ENCODE measurements around the gene AADAT. TPM values are rescaled to one million over a fixed set of nuclear protein-coding genes. Genes with fewer than 3 reads are reported as not detected.

The AADAT gene
- total RNA-seq, result 2.6 TPM
- polyA plus RNA-seq (ENCODE audit: insufficient read depth, low read depth, low replicate concordance), result 4.6 TPM
- long read RNA-seq, donor 1, partial matches to known transcripts, result 0 of 1 reads
- long read RNA-seq, donor 1, other reads (novel, unspliced or antisense), result 0 of 1 reads
- long read RNA-seq, donor 2, transcript AADAT-201 (13 exons, 2,261 nt), result major isoform, 10 of 11 reads
- long read RNA-seq, donor 2, partial matches to known transcripts, result 0 of 11 reads
- long read RNA-seq, donor 2, other reads (novel, unspliced or antisense), result 0 of 11 reads
- long read RNA-seq, donor 3, partial matches to known transcripts, result 0 of 1 reads
- long read RNA-seq, donor 3, other reads (novel, unspliced or antisense), result 0 of 1 reads
- long read RNA-seq, donor 4, partial matches to known transcripts, result 0 of 4 reads
- long read RNA-seq, donor 4, other reads (novel, unspliced or antisense), result 0 of 4 reads
- long read RNA-seq, donor 5, result 0 reads
- long read RNA-seq, donor 6, partial matches to known transcripts, result 0 of 2 reads
- long read RNA-seq, donor 6, other reads (novel, unspliced or antisense), result 0 of 2 reads
- long read RNA-seq, donor 7, partial matches to known transcripts, result 0 of 4 reads
- long read RNA-seq, donor 7, other reads (novel, unspliced or antisense), result 2 of 4 reads
- long read RNA-seq, donor 8, partial matches to known transcripts, result 0 of 1 reads
- long read RNA-seq, donor 8, other reads (novel, unspliced or antisense), result 0 of 1 reads
- long read RNA-seq, donor 9, partial matches to known transcripts, result 0 of 2 reads
- long read RNA-seq, donor 9, other reads (novel, unspliced or antisense), result 0 of 2 reads
- long read RNA-seq, donor 10, partial matches to known transcripts, result 7 of 8 reads
- long read RNA-seq, donor 10, other reads (novel, unspliced or antisense), result 0 of 8 reads

- intact Hi-C loops (cut with DNase I), result no loop called here
- peak; percentile 54 for TF ChIP-seq CTCF (IDR thresholded peaks at IDR 0.05; ENCODE audit: borderline replicate concordance, extremely low read depth, insufficient read depth)
- Histone ChIP-seq H3K4me3 (ENCODE audit: low read length in 3 of 3) (peak within 1 kb of the TSS; percentile 80 to 89 (median 87)), H3K4me1 (ENCODE audit: control insufficient read depth in 2 of 3, insufficient read depth in 2 of 3, low read depth in 1 of 3, low read length in 3 of 3) (peaks cover 0 to 7% (median 6%) of the 10 kb centered on the region in 3 donors), H3K9me3 (ENCODE audit: control insufficient read depth in 2 of 3, insufficient read depth in 1 of 3, low read length in 3 of 3) (no peaks in the 10 kb centered on the region), H3K9ac (ENCODE audit: low read length in 3 of 3) (peak within 1 kb of the TSS; percentile 16 to 87 (median 22)), H3K27ac (ENCODE audit: low read depth in 2 of 2, low read length in 2 of 2) (no peak within 1 kb of the TSS), H3K36me3 (ENCODE audit: control insufficient read depth in 2 of 3, insufficient read depth in 3 of 3, low read length in 3 of 3) (no peaks in the 10 kb centered on the region), H3K27me3 (ENCODE audit: control insufficient read depth, insufficient read depth, low read length) (no peaks in the 10 kb centered on the region)
- FAIRE-seq (no peak), DNase-seq (peak; percentile 87 to 93 (median 89))
Measured at GRCh38 chr4:170089668-170090351, at the start of gene AADAT. Gene AADAT, minus strand, starts transcription at chr4:170089956. Its CDS starts 266 bp downstream, at chr4:170089690.

GRCh38 chr4:170138580-170139194, 48.9 kb upstream of the AADAT start:
- Histone ChIP-seq H3K27ac (ENCODE audit: low read depth in 2 of 2, low read length in 2 of 2) (no peak overlapping the region), H3K36me3 (ENCODE audit: control insufficient read depth in 2 of 3, insufficient read depth in 3 of 3, low read length in 3 of 3) (no peaks in the 10 kb centered on the region), H3K27me3 (ENCODE audit: control insufficient read depth, insufficient read depth, low read length) (no peaks in the 10 kb centered on the region), H3K4me3 (ENCODE audit: low read length in 3 of 3) (peak overlapping the region in 1 of 3 donors; percentile 28), H3K9ac (ENCODE audit: low read length in 3 of 3) (no peak overlapping the region), H3K9me3 (ENCODE audit: control insufficient read depth in 2 of 3, insufficient read depth in 1 of 3, low read length in 3 of 3) (no peaks in the 10 kb centered on the region), H3K4me1 (ENCODE audit: control insufficient read depth in 2 of 3, insufficient read depth in 2 of 3, low read depth in 1 of 3, low read length in 3 of 3) (no peaks in the 10 kb centered on the region)
- FAIRE-seq, result no peak
- DNase-seq, result peak in 4 of 5 donors; percentile 72 to 91 (median 85)
- TF ChIP-seq CTCF (IDR thresholded peaks at IDR 0.05; ENCODE audit: borderline replicate concordance, extremely low read depth, insufficient read depth), result peak; percentile 84
- intact Hi-C loops (cut with DNase I), result no loop called here

GRCh38 chr4:170137927-170138326, 48.2 kb upstream of the AADAT start:
- DNase-seq (no peak), FAIRE-seq (no peak)
- H3K27me3 ChIP-seq (ENCODE audit: control insufficient read depth, insufficient read depth, low read length), result no peaks in the 10 kb centered on the region
- H3K36me3 ChIP-seq (ENCODE audit: control insufficient read depth in 2 of 3, insufficient read depth in 3 of 3, low read length in 3 of 3), result no peaks in the 10 kb centered on the region
- H3K4me1 ChIP-seq (ENCODE audit: control insufficient read depth in 2 of 3, insufficient read depth in 2 of 3, low read depth in 1 of 3, low read length in 3 of 3), result no peaks in the 10 kb centered on the region
- no peak for TF ChIP-seq CTCF (IDR thresholded peaks at IDR 0.05; ENCODE audit: borderline replicate concordance, extremely low read depth, insufficient read depth)
- peaks cover 0 to 4% (median 1%) of the 10 kb centered on the region in 3 donors for H3K9me3 ChIP-seq (ENCODE audit: control insufficient read depth in 2 of 3, insufficient read depth in 1 of 3, low read length in 3 of 3)
- no peak overlapping the region for H3K9ac ChIP-seq (ENCODE audit: low read length in 3 of 3)
- intact Hi-C loops (cut with DNase I), result no loop called here
- no peak overlapping the region for H3K4me3 ChIP-seq (ENCODE audit: low read length in 3 of 3)
- no peak overlapping the region for H3K27ac ChIP-seq (ENCODE audit: low read depth in 2 of 2, low read length in 2 of 2)
